NCI-H146 (cell line): Measurements from ENCODE around the gene SH3GL1.

Experiments
- DNase-seq: peaks from one replicate; lab custom pipeline; 2025; lab: John Stamatoyannopoulos, UW

The SH3GL1 gene

DNA sequence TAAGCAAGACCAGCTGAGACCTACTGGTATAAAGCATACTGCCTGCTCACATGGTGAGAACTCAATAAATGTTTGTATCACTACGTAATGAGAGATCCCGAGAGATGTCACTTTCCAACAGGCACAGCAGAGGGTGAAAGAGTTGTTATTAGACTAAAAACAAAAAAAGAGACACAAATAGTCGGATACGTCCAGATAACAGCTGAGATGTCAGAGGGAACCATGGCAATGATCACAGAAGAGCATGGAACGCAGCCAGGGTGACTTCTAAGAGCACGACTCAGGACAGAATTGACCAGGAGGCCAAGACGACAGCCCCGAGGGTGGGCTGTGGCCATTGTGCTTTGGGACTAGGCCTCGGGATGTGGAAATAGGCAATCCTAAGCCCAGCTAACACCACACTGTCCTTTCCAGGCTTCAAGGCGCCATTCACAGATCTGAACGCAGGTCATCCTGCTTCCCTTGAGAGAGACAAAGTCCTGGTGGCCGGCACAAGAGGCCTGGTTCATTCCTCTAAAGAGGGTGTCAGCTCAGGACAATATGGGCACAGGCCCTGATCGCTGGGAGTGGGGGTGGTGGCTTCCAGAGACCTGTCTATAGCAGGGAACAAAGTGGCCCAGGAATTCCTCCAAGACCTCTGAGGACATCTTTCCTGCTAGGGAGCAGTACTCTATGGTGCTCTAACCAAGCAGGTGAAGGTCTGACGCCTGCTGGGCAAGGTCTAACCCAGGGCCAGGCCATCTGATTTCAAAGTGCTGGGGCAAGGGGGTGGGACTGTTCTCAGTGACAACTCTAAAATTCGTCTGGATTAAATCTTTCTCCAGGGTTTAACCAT, 3.2 kb downstream of the SH3GL1 start:
- DNase-seq, result no peak

DNA sequence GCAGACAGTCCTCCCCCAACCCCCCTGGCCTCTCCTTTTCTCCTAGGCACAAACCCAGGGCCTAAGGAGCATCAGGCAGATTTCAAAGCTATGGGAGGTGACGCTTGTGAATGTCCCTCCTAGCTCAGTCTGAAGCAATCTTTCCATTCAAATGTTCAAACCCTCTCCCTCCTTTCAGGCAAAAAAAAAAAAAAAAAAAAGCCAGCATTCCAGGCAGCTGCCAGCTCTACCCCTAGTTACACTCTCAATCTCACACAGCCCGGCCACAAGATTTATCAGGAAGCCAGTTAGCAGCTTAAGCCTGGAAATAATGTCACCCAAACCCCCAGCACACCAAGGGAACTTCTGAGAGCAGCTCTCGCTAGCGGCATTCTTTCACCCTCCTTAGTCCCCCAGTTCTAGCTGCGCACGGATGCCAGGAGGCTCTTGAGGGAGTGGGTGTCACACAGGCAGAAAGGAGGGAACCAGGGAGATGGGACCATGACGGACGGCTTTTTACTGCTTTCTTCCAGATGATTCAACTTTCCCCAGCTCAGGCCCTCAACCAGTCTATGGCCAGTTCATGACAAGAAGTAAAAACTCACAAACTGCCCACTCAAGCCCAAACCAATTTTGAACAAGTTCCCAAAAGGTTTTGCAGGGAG, 6.3 kb downstream of the SH3GL1 start:
- no peak for DNase-seq

DNA sequence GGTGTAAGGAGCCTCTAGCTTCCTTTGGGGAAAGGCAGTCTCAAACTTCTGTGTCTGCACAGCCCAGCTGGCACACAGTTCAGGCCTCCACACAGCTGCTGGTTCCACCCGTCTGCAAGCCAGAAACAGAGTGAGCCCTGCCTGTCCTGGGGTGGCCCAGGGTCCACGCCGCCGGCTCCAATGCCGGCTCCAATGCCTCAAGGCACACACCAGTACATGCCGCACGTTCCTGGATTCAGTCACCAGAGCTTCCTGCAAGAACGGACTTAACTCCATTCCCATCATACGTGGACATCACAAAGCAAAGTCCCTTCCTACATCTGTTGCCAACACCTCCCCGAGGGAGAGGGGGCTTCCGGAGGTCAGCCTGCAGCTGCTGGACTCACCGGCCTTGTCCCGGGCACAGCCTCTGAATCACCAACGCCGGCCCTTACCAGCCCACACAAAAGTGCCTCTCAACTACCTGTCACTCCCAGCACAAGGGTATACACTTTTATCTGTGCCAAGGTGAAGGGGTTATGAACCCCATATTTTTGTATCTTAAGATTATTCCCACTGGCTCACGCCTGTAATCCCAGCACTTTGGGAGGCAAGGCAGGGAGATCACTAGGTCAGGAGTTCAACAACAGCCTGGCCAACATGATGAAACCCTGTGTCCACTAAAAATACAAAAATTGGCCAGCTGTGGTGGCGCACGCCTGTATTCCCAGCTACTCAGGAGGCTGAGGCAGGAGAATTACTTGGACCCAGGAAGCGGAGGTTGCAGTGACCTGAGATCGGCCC, 8.5 kb downstream of the SH3GL1 start:
- DNase-seq, result no peak

DNA sequence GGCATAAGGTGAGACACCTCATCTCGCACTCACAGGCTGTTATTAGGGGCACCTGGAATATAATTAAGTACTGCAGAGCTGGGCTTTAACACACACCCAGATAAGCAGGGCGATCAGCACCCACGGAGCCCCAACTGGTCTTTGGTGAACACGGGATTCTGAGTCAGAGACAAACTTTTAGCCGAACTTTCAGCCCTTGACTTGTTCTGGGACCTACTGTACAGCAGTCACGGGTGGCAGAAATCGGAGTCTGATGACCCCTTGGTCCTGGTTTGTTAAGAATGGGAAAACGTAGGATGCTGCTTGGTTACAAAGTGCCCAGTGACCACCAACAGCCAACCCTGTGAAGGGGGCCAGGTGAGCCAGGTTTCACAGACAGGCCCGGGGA, 9.0 kb downstream of the SH3GL1 start:
- DNase-seq, result no peak

DNA sequence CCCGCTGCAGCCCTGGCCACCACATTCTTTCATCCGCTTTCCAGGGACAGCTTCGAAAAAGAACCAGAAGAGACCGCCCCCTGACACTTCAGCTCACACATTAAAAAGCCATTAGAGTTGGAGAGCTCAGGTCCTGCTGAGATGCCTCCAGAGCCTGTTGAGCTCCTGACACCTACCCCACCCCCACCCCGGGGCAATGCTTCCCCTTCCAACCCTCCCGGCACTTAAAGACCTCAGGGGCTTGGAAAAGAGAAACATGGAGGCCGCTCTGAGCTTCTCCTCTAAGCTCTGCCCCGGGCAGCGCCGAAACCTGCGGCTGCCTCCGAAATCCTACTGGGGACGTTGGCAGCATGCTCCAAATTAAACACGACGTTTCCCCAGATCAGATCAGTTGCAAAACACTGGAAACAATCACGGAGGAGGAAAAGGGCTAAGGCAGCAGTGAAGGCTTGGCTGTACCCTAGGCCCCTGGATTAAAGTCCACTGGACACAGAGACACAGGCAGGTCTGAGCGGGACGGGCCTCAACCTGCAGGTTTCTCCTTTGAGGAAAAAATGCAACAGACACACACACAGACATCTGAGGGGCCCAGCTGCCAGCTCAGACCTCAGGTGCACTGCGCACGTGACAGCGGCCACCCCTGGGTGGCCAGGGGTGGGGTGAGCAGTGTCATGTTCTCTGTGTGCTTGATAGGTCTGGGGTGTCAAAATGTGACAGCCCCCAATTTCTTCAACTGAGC, 9.6 kb downstream of the SH3GL1 start:
- DNase-seq, result no peak

DNA sequence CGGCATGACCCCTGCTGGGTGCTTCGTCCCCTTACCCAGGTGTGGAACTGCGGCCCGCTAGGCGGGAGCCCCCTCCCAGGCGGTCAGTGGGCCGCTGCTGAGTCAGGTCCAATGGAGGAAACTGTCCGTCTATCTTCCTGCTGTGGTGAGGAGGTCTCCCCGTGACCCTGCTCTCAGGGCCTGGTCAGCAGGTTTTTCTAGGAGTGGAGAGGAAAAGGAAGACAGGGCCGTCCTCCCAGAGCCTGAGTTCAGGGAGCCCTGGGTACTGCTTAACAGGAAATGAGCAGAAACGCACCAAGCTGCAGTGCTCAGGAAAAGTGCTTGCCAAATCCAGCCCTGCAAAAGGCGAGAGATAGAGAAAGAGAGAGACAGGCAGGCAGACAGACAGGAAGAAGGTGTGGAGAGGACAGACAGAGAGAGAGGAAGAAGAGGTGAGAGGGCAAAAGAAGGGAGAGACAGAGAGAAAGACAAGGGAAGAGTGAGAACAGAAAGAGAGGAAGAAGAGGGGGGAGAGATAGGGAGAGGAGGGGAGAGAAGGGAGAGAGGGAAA, 10.3 kb downstream of the SH3GL1 start:
- no peak for DNase-seq

DNA sequence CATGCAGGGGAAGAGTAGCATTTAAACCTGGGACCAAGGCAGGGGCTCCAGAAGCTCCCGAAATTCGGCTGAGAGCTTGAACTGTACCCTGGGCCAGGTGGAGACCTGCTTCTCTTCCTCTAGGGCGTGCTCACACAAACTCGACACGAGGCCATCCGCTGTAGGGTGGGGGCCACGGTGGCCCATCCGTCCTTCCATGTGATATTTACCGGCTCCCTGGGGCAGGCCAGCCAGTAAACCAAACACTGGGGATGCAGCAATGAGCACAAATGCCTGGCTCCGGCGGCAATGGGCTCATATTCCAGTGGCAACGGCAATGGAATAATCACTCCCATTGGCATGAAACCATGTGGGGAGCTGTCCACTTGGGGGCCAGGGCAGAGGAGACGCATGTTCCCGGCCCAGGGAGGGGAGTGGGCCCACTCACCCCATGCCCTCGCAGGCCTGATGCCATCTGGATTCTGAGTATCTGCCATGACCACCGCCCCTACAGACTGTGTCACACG, 10.8 kb downstream of the SH3GL1 start:
- no peak for DNase-seq

DNA sequence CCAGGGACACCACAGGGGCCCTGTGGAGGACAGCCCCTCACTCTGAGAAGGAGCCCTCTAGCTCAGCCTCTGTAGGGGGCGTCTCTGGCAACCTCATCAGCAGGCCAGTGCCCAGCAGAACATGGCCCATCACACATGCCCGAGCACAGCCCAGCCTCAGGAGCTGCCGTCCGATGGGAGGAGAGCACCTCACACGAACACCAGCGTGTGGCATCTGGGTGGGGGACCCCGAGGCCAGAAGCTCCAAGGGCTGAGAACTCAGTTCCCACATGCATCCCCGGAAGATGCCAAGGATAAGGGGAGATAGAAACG, 11.3 kb downstream of the SH3GL1 start:
- no peak for DNase-seq

DNA sequence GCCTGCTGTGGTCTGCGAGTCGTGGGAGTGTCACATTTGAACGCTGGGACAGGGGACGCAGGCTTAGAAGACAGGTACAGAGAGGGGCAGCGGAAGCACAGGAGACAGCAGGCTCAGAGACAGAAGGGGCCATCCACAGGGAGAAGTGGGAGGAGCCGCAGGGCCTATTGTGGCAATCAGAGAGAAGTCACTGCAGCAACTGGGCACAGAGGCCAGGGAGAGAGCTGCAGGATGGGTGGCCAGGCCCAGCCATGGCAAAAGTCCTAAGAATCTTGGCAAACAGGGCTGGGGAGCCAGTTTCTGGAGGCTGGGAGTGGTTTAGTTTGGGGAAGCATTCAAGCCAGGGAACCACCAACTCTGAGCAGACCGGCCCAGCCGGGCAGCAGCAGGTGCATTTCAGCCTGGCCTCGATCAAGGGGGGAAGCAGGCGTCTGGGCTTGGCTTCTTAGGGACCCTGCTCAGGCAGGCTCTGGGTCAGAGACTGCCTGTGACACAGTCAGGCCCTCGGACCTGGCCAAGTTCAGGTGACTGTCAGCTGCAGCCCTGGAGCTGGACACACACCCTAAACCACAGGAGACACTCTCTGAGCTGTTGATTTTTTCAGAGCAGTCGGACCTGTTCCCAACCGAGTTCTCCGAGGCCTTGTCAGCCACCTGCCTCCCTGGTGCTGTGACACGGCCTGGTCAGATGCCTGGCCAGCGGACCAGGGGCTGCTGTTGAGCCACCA, 11.8 kb downstream of the SH3GL1 start:
- no peak for DNase-seq

DNA sequence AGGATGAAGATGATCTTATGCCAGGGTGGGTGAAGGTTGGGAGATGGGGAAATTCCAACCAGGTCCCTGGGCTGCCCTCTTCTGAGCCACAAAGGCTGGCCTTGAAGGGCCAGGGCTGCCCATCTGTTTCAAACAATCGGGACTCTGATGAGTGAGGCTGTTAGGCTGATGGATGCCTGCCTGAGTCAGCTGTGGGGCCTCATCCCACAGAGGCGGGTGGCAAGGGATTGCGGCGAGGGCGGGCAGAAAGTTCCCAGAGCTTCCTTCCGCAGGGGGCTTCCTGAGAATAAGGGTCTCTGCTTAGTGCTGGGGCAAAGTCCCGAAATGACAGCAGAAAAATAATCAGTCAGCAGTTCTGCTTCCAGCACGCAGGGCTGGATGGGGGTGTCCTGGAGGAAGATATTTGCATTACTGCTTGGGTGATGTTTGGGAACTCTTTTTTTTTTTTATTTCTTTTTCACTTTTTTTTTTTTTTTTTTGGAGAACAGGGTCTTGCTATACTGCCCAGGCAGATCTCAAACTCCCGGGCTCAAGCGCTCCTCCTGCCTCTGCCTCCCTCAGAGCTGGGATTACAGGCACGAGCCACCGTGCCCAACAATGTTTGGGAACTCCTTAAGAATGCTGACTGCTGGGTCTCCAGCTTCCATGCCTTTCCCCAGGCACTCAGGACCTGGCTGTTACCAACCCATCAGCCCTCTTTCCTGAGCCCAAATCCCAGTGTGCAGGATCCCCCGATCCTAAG, 14.1 kb downstream of the SH3GL1 start:
- DNase-seq, result no peak

DNA sequence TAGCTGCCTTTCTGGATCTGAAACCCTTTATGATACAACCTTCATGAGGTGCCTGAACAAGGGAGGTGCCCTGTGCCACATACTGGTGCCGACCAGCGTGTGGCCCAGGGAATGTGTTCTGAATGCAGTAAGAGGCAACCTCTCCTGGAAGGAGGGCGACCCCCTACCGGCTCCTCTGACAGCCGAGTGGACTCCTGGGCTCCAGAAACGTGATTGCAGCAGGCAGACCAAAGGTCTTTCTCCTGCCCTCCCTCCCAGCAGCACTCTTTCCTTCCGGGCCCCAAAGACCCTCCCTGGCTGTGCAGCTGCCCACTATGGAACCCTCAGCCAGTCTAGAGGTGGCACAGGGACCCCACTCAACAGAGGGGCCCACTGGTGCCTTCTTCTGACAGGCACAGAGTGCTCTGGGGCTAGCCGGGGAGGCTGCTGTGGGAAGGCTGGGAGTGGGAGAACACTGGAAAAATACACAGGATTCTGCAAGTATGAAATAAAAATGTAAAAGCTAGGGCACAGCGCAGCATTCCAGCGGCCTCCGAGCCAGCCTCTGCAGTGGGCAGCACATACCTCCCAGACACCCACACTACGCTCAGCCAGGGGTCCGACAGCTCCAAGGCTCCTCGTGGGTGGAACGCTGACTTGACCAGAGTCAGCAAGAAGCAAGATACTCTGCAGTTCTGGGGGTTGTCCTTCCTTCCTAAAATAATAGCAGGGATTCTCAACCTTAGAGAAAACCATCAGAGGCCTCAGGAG, 14.9 kb downstream of the SH3GL1 start:
- DNase-seq, result no peak

DNA sequence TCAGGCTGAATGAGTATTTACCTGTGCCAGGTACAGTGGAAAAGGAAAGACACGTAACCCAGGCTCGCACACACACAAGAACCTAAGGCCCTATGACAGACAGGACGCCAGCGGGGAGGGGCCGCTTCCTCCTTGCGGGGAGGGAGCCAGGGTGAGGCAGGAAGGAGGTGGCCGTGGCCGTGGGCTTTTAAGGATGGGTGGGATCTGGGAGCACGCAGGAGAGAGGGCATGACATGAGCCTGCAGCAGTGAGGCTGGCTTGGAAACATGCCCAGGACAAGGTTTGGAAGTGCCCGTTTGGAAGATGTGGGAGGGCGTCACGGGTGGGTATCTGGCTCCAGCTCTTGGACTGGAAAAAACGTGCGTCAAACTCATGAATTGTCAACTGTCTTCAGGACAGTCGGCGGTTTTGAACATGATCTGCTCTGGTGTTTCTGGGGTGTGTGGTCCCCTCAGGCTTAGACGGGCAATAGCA, 20.1 kb downstream of the SH3GL1 start:
- no peak for DNase-seq

DNA sequence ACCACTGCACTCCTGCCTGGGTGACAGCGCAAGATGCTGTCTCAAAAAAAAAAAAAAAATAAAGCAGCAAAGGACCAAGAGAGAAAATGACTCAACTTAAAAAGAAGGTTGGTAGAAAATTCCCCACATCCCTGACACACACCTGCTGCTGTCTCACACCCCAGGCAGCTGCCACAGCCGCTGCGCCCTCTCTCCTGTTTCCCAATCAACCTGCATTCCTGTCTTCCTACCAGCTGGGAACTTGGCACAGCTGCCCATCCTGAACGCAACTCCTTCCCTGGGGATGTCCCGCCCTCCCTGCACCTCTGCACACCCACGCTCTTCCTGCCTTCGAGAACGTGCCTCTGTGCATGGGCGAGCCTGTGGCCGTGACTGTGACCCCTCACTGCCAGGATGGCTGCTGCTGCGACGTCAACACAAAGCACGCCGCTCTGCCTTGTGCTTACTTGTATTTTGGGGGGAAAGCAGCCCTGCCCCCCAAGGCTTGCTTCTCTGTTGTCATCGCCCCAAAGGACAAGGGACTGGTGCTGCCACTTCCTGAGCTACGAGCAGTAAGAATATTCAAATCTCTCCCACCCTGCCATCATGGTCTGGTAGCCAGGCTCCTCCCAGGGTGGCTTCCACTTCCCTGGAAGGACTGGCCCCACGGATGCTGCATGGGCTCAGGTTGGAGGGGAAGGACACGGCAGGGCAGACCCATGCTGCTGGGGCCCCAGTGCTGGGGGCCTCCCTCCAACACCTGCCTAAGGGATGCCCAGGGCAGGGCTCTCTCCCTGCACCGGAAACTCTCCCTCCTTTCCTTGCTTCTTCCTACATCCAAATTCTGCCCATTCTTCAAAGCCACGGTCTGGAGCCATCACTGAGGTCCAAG, 20.7 kb downstream of the SH3GL1 start:
- no peak for DNase-seq

DNA sequence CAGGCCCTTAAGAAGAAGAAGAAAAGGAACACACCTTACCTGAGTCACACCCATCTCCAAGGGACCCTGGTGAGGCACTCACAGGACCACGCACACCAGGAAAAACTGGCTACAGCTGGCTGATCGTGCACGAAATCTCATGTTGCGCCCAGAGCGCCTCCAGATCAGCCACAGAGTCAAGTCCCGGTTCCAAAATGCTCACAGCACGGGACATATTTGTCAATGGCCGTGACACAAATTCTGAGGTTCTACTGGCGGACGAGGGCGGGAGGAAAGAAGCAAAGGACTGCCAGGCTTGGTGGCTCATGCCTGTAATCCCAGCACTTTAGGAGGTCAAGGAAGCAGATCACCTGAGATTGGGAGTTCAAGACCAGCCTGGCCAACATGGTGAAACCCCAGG, 21.5 kb downstream of the SH3GL1 start:
- no peak for DNase-seq

DNA sequence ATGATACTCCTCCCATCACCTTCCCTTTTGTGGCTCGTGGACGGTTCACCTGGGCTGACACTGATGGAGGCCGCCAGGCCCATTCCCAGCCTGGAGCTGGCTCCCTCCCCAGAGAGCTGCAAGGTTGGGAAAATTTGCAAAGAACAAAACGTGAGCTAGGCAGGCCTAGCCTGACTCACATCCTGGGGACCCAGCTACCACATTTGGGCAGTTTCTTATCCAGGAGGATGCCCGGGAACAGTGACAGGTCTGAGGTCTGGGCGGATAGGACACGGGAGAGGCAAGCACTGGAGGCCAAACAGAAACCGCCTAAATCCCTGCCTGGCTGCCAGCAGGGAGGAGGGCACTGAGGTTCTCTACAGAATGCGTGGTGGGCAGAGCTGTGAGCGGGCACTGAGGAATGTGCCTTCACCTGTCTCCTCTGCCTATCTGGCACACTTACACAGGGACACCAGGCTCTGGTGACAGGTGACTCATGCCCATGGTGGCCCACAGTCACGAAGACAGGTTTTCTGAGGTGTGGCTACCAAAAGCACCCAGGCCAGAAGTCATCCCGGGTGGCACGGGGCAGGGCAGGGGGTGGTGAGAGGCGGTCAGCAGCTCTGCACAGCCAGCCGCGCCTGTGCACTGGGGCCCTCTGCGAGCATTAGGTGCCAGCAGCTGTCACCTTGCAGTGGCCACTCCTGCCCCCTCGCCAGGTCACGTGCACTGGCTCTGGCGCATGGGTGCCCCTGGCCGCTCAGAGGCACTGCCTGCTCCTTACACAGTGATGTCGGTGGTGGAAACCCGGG, 23.2 kb downstream of the SH3GL1 start:
- no peak for DNase-seq

DNA sequence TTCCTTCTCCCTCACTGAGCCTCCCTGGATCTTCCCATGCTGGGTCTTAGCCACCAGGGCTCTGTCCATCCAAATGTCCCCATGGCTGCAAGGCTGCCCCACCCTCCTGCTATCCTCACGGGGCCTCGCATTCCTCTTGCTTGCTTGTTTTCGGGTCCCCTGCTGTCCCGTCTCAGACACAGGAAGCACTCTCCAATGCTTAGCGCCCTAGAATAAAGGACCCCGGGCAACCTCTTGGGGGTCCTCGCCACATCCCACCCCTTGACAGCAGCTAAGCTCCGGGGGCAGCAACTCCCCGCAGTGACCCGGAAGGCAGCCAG, 23.7 kb downstream of the SH3GL1 start:
- no peak for DNase-seq

DNA sequence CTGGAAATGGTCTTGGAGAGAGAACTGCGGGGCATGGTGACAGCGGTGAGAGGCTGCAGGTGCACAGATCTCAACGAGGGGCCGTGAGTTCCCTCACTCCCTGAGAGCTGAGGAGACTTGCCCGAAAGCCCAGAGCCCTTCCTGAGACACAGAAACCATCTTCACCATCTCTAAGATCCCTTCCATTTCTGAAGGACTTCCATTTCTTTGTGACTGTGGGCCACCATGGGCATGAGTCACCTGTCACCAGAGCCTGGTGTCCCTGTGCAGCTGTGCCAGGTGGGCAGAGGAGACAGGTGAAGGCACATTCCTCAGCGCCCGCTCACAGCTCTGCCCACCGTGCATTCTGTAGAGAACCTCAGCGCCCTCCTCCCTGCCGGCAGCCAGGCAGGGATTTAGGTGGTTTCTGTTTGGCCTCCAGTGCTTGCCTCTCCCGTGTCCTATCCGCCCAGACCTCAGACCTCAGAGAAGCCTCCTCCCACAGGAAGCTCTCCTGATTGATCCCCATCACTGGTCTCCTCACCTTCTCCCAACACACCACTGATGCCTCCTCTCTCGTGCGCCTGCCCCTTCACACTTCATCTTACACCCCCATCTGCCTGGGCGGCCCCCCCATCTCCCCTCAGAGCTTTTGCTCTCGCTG, 24.2 kb downstream of the SH3GL1 start:
- no peak for DNase-seq
